Thymus (tissue), 11 donors: Measurements from ENCODE around the gene NUDT22. TPM values are rescaled to one million over a fixed set of nuclear protein-coding genes. Genes with fewer than 3 reads are reported as not detected.
"Not testable (repeated sequence)": the region's sequence is repeated elsewhere in the genome, so short reads cannot be mapped to it uniquely, and the experiment has no call there.

Experiments
- DNase-seq, 9 donors: peaks; one replicate each; pipeline ENCODE4 v3.0.0-alpha.2; 2013; ENCODE audit warnings: low spot score in 9 of 9, low read depth in 6 of 9, missing footprints in 1 of 9
- H3K27ac ChIP-seq, 2 donors: one replicate each; pipeline ENCODE4 v1.5.1; 2013; ENCODE audit warnings: control low read depth in 1 of 2, low read depth in 1 of 2, low read length in 1 of 2, mild to moderate bottlenecking in 1 of 2, moderate library complexity in 1 of 2
- H3K27me3 ChIP-seq, 2 donors: one replicate each; pipeline ENCODE4 v1.5.1; 2013; ENCODE audit warnings: low read length in 1 of 2; ENCODE audit not compliant: control insufficient read depth in 2 of 2, insufficient read depth in 1 of 2
- H3K36me3 ChIP-seq, 2 donors: one replicate each; pipeline ENCODE4 v1.5.1; 2013; ENCODE audit warnings: low read length in 1 of 2, mild to moderate bottlenecking in 1 of 2, moderate library complexity in 1 of 2; ENCODE audit not compliant: control insufficient read depth in 2 of 2, insufficient read depth in 2 of 2
- H3K4me1 ChIP-seq, 2 donors: one replicate each; pipeline ENCODE4 v1.5.1; 2013; ENCODE audit warnings: low read length in 2 of 2; ENCODE audit not compliant: control insufficient read depth in 2 of 2, insufficient read depth in 2 of 2
- H3K4me3 ChIP-seq, 2 donors: one replicate each; pipeline ENCODE4 v1.5.1; 2013; ENCODE audit warnings: low read length in 2 of 2, control low read depth in 1 of 2, mild to moderate bottlenecking in 1 of 2
- H3K9me3 ChIP-seq, 2 donors: one replicate each; pipeline ENCODE4 v1.5.1; 2013; ENCODE audit warnings: low read length in 1 of 2, mild to moderate bottlenecking in 1 of 2; ENCODE audit not compliant: control insufficient read depth in 2 of 2, insufficient read depth in 1 of 2
- WGBS: extraction: QIAGEN DNeasy Blood & Tissue Kit; methylation state at CpG from one replicate; pipeline ENCODE4 v1.1.7; 2013; 5-methylcytosine and 5-hydroxymethylcytosine counted together
- polyA plus RNA-seq: library from polyadenylated mRNA; stranded (reverse); fragments of 200-250 nt; gene quantifications from one replicate; pipeline ENCODE4 v1.2.3, GENCODE V29; 2013
- total RNA-seq: library from RNA; stranded (reverse); fragments of 120-200 nt; gene quantifications from one replicate; pipeline ENCODE4 v1.2.4, GENCODE V29; 2013
- donor health status: healthy.

Gene NUDT22
- total and polyA plus RNA-seq, 2 donors, result 48.7 to 93.2 TPM

DNA sequence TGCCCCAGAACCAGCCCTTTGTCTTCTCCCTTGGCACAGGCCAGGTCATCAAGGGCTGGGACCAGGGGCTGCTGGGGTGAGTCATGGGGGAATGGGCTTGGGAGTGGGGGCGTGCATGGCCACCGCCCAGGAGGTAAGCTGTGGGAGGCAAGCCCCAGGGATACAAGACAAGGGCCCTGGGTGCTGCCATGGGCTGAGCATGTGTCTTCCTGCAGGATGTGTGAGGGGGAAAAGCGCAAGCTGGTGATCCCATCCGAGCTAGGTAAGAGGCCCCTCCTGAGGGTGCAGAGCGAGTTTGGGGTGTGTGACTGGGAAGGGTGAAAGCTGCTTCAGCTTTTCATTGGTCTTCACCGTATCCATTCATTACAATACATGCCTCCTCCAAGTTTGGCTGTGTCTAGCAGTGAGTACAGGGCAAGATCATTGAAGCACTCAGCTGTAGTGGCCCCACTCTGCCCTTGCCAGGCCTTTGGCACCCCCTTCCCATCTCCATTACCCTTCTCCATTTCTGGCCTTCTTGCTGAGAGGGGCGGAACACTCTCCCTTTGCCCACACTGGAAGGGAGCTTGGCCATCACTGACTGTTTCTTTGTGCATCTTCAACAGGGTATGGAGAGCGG is 17.3 kb downstream of the NUDT22 start:
- 95% methylated on average over 8 of the region's 8 CpGs for WGBS
- peaks cover 26 to 77% of the 10 kb centered on the region in 2 donors for H3K4me1 ChIP-seq
- H3K27me3 ChIP-seq, result peaks cover 3 to 15% of the 10 kb centered on the region in 2 donors
- H3K36me3 ChIP-seq, result peaks cover 7 to 19% of the 10 kb centered on the region in 2 donors
- H3K27ac ChIP-seq, result no peak overlapping the region
- H3K4me3 ChIP-seq, result no peak overlapping the region
- peaks cover 0 to 14% of the 10 kb centered on the region in 2 donors for H3K9me3 ChIP-seq
- DNase-seq, result no peak

- H3K4me1 ChIP-seq, result peaks cover 26 to 70% of the 10 kb centered on the region in 2 donors
These were observed 18.0 kb downstream of the NUDT22 start for GRCh38 chr11:64244107-64244506.

GRCh38 chr11:64244966-64245365 is 18.9 kb downstream of the NUDT22 start:
- peak overlapping the region; percentile 64 to 74 for H3K4me3 ChIP-seq
- peak overlapping the region; percentile 77 to 79 for H3K27ac ChIP-seq
- DNase-seq, result no peak
- 41% methylated on average over 6 of the region's 6 CpGs for WGBS
- peaks cover 26 to 71% of the 10 kb centered on the region in 2 donors for H3K4me1 ChIP-seq
- peaks cover 4 to 18% of the 10 kb centered on the region in 2 donors for H3K27me3 ChIP-seq
- peaks cover 0 to 19% of the 10 kb centered on the region in 2 donors for H3K36me3 ChIP-seq
- H3K9me3 ChIP-seq, result peaks cover 0 to 14% of the 10 kb centered on the region in 2 donors

More at GRCh38 chr11:64244107-64244506, 18.0 kb downstream of the NUDT22 start:
- WGBS, result 81% methylated on average over 5 of the region's 5 CpGs
- Histone ChIP-seq H3K27me3 (peaks cover 4 to 18% of the 10 kb centered on the region in 2 donors), H3K36me3 (peaks cover 0 to 19% of the 10 kb centered on the region in 2 donors), H3K4me3 (no peak overlapping the region), H3K27ac (no peak overlapping the region), H3K9me3 (peaks cover 0 to 14% of the 10 kb centered on the region in 2 donors)
- DNase-seq, result no peak

GRCh38 chr11:64245401-64245796 is 19.3 kb downstream of the NUDT22 start:
- WGBS, result 1% methylated on average over 6 of the region's 6 CpGs
- peak in 4 of 9 donors; percentile 62 to 81 (median 72) for DNase-seq
- peaks cover 28 to 71% of the 10 kb centered on the region in 2 donors for H3K4me1 ChIP-seq

DNA sequence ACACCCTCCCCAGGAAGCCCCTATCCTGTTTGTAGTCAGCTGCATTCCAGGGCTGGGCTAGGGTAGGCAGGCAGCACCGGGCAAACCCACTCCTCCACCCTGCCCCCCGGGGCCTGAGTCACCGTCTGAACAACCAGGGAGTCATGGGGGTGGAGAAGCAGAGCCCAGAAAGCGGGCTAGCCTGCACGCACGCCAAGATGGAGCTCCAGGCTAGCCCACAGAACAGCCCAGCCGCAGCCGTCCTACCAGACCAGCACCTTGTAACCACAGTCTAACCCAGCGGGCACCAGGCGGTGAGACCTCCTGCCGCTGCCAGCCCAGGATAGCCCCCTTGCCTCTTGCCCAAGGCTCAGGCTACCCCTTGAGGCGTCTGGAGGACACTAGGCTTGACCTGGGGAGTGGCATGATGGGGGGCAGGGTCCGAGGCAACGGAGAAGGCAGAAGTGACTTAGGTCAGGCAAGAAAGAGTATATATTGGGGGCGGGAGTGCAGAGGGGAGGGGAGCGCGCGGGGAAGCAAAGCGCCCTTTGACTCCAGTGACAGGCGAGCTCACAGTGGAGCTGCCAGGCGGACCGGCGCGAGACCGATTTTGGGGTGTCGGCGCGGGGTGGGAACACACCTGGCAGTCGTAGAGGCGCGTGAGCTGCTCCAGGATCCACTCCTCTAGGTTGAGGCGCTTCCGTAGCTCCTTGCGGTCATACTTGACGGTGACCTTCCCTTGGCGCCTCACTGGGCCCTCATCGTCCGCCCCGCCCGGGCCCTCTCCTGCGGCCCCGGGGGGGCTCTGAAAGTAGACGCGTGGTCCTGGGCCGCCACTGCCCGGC is 19.9 kb downstream of the NUDT22 start:
- H3K27me3 ChIP-seq, result peaks cover 4 to 28% of the 10 kb centered on the region in 2 donors
- peaks cover 0 to 19% of the 10 kb centered on the region in 2 donors for H3K36me3 ChIP-seq
- H3K4me1 ChIP-seq, result peaks cover 33 to 74% of the 10 kb centered on the region in 2 donors
- DNase-seq, result peak in 1 of 9 donors; percentile 69
- peak overlapping the region; percentile 64 to 74 for H3K4me3 ChIP-seq
- peak overlapping the region; percentile 79 to 86 for H3K27ac ChIP-seq
- H3K9me3 ChIP-seq, result peaks cover 0 to 15% of the 10 kb centered on the region in 2 donors
- under 1% methylated on average over 46 of the region's 46 CpGs for WGBS

More at GRCh38 chr11:64245401-64245796, 19.3 kb downstream of the NUDT22 start:
- Histone ChIP-seq H3K36me3 (peaks cover 0 to 19% of the 10 kb centered on the region in 2 donors), H3K4me3 (peak overlapping the region; percentile 64 to 74), H3K27me3 (peaks cover 4 to 22% of the 10 kb centered on the region in 2 donors), H3K9me3 (peaks cover 0 to 17% of the 10 kb centered on the region in 2 donors), H3K27ac (peak overlapping the region; percentile 79 to 86)

DNA sequence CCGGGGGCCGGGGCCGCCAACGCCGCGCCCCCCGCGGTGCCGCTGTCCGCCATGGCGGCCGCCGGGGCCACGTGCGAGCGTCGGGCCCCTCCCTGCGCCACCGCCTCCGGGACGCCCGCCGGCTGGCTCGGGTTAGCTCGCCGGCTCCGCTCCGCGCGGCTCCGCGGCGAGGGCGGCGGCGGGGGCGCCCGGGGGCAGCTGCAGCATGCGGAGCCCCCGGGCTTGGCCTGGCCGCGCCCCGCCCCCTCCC is 20.5 kb downstream of the NUDT22 start:
- H3K9me3 ChIP-seq, result peaks cover 0 to 12% of the 10 kb centered on the region in 2 donors
- H3K36me3 ChIP-seq, result peaks cover 0 to 19% of the 10 kb centered on the region in 2 donors
- DNase-seq, H3K27ac ChIP-seq: not testable (repeated sequence)
- peaks cover 34 to 77% of the 10 kb centered on the region in 2 donors for H3K4me1 ChIP-seq
- 2% methylated on average over 43 of the region's 43 CpGs for WGBS
- peaks cover 4 to 30% of the 10 kb centered on the region in 2 donors for H3K27me3 ChIP-seq
- H3K4me3 ChIP-seq, result peak overlapping the region; percentile 64 to 74

GRCh38 chr11:64246871-64247728 is 21.0 kb downstream of the NUDT22 start, which contains the start of gene PPP1R14B:
PPP1R14B (minus strand) TSS chr11:64246943; CDS start chr11:64246673, 270 bp downstream.
- peak within 1 kb of the TSS; percentile 79 to 86 for H3K27ac ChIP-seq
- H3K4me3 ChIP-seq, result peak within 1 kb of the TSS; percentile 64 to 74
- peak in 4 of 9 donors; percentile 57 to 80 (median 62) for DNase-seq
- H3K4me1 ChIP-seq, result peaks cover 33 to 79% of the 10 kb centered on the region in 2 donors
- H3K36me3 ChIP-seq, result peaks cover 0 to 19% of the 10 kb centered on the region in 2 donors
- 3% methylated on average over 74 of the region's 74 CpGs for whole genome bisulfite sequencing
- peaks cover 0 to 12% of the 10 kb centered on the region in 2 donors for H3K9me3 ChIP-seq
- peaks cover 4 to 34% of the 10 kb centered on the region in 2 donors for H3K27me3 ChIP-seq

DNA sequence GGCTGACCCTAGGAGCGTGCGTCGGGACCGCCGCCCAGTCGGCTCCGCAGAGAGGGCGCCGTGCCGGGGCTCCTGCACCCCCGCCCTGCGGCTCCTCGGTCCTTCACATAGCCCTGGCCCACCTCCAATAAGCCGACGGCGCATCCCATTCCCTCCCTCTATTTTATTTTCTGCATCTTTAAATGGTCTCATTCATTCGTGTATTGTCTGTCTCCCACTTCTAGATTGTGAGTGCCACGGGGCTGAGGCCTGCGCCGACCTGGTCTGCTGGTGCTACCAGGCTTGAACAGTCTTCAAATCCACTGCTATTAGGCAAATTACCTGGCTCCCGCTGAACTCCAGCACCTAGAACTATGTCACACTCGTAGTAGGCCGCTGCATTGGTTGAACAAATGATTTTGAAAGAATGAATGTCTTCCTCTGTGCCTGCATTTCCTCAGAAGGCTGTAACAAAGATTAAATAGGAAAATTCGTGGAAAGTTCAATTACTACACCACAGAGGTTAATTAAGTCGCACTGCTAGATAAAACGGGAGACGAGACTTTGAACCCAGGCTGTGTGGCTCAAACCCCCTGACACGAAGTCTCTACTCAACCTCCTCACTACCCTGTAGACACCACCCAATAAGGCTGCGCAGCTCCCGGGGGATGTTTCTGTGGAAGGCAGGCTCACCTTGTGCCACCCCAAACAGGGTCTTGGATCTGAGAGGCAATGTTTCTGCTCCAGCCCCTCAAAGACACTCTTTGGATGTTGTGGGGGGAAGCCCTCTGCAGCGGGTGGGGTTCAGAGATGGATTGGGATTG is 21.9 kb downstream of the NUDT22 start:
- H3K9me3 ChIP-seq, result peaks cover 0 to 12% of the 10 kb centered on the region in 2 donors
- H3K27ac ChIP-seq, result no peak overlapping the region
- WGBS, result 75% methylated on average over 31 of the region's 31 CpGs
- H3K27me3 ChIP-seq, result peaks cover 4 to 34% of the 10 kb centered on the region in 2 donors
- H3K4me3 ChIP-seq, result peak overlapping the region; percentile 61 to 74
- no peak for DNase-seq
- H3K36me3 ChIP-seq, result peaks cover 0 to 19% of the 10 kb centered on the region in 2 donors
- H3K4me1 ChIP-seq, result peaks cover 31 to 79% of the 10 kb centered on the region in 2 donors
